K562 (cell line): Measurements from ENCODE around the gene DTNBP1. TPM values are rescaled to one million over a fixed set of nuclear protein-coding genes. Genes with fewer than 3 reads are reported as not detected.
A peak's percentile ranks its signal among the peaks of the same experiment; 100 is the strongest.

Experiments
- ADNP ChIP-seq: fragments of 200-800 bp; sonication (Bioruptor generic); IDR thresholded peaks from 2 replicates; pipeline ENCODE4 v1.6.1; 2016; ENCODE audit warnings: missing genetic modification characterization, missing compliant biosample characterization
- EHMT2 ChIP-seq: fragments of 450-650 bp; IDR thresholded peaks from 2 replicates; pipeline ENCODE4 v1.6.1; 2018; ENCODE audit warnings: antibody characterized with exemption
- EP400 ChIP-seq: fragments of 450-650 bp; IDR thresholded peaks from 2 replicates; pipeline ENCODE4 v1.6.1; 2017; ENCODE audit warnings: antibody characterized with exemption, mild to moderate bottlenecking, moderate library complexity
- ETS2 ChIP-seq: IDR thresholded peaks from 2 replicates; pipeline ENCODE4 v1.6.1; 2016; ENCODE audit warnings: borderline replicate concordance, missing genetic modification characterization, mild to moderate bottlenecking, moderate library complexity, missing compliant biosample characterization; ENCODE audit not compliant: poor library complexity, severe bottlenecking
- TAF1 ChIP-seq: IDR thresholded peaks from 2 replicates; pipeline ENCODE4 v1.6.1; 2011; ENCODE audit warnings: mild to moderate bottlenecking, low read length, moderate library complexity; ENCODE audit not compliant: insufficient read depth, control insufficient read depth, severe bottlenecking; ENCODE audit errors: extremely low read depth
- ZNF445 ChIP-seq: fragments of 250-450 bp; sonication (Bioruptor Pico); IDR thresholded peaks from 2 replicates; pipeline ENCODE4 v1.4.0; 2020; ENCODE audit warnings: low read depth, mild to moderate bottlenecking, moderate library complexity
- ZNF584 ChIP-seq: fragments of 200-800 bp; sonication (Bioruptor generic); IDR thresholded peaks from 2 replicates; pipeline ENCODE4 v1.6.1; 2016; ENCODE audit warnings: low read depth, mild to moderate bottlenecking, missing genetic modification characterization, missing compliant biosample characterization
- polyA plus RNA-seq, 8 experiments: library from polyadenylated mRNA; depleted of rRNA in 4 of 8; stranded (reverse) in 5 of 8; unstranded in 3 of 8; fragments of >200 nt; fragmentation: Nextera tagmentation in 2 of 8; fragmentation: Illumina TruSeq in 1 of 8; extraction: Ambion mirVana in 2 of 8; extraction: Trizol in 1 of 8; gene quantifications; 2 replicates each; pipeline versions ENCODE4 v1.2.1 to v1.2.3, GENCODE V29; 2011 to 2014; ENCODE audit warnings: inconsistent platforms in 1 of 8, missing spikeins in 1 of 8
- total RNA-seq, 7 experiments: library from RNA; depleted of rRNA in 6 of 7; stranded (reverse); fragments of >200 nt in 6 of 7; fragmentation: Illumina TruSeq in 2 of 7; extraction: Trizol in 2 of 7; gene quantifications; 2 replicates each; pipeline versions ENCODE4 v1.2.1 to v1.2.3, GENCODE V29; 2011 to 2021; ENCODE audit warnings: low replicate concordance in 1 of 7
- TF ChIP-seq, protein P1 (sequence below): fragments of 450-650 bp; IDR thresholded peaks from 2 replicates; pipeline ENCODE4 v1.6.1; 2014; ENCODE audit warnings: low read depth, mild to moderate bottlenecking, moderate library complexity, borderline replicate concordance
- TF ChIP-seq, protein P2 (sequence below): fragments of 450-650 bp; IDR thresholded peaks from 2 replicates; pipeline ENCODE4 v1.6.1; 2017; ENCODE audit warnings: antibody characterized with exemption, mild to moderate bottlenecking
- TF ChIP-seq, protein P3 (sequence below): fragments of 200-800 bp; sonication (Bioruptor generic); IDR thresholded peaks from 2 replicates; pipeline ENCODE4 v1.6.1; 2016; ENCODE audit warnings: missing genetic modification characterization, missing compliant biosample characterization
- TF ChIP-seq, protein P4 (sequence below): fragments of 450-650 bp; formaldehyde crosslinking; conservative IDR thresholded peaks from 2 replicates; pipeline ENCODE4 v1.4.0; 2022; ENCODE audit warnings: mild to moderate bottlenecking, missing genetic modification characterization

DTNBP1 gene
- total and polyA plus RNA-seq, 9 of the 15 experiments (the other 6 are each of a cell fraction or from before 2014, with no cell fraction given), result 16.7 to 54.5 (median 21.4) TPM

GRCh38 chr6:15554728-15555100 lies 108.1 kb downstream of the DTNBP1 start (continued):
- TF ChIP-seq EHMT2 (0 out of 2 replicates have a peak, but pooled peaks have one; percentile 24), TAF1 (peak; percentile 23), ZNF584 (CRISPR knock-in tag) (no peak), ADNP (tag) (0 out of 2 replicates have a peak, but pooled peaks have one; percentile 3), ETS2 (no peak), EP400 (no peak), ZNF445 (CRISPR knock-in tag) (no peak)
- TF ChIP-seq, protein P1, sequence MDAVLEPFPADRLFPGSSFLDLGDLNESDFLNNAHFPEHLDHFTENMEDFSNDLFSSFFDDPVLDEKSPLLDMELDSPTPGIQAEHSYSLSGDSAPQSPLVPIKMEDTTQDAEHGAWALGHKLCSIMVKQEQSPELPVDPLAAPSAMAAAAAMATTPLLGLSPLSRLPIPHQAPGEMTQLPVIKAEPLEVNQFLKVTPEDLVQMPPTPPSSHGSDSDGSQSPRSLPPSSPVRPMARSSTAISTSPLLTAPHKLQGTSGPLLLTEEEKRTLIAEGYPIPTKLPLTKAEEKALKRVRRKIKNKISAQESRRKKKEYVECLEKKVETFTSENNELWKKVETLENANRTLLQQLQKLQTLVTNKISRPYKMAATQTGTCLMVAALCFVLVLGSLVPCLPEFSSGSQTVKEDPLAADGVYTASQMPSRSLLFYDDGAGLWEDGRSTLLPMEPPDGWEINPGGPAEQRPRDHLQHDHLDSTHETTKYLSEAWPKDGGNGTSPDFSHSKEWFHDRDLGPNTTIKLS, result peak; percentile 19; the same call in 1 of the 2 replicates
- TF ChIP-seq, protein P2, sequence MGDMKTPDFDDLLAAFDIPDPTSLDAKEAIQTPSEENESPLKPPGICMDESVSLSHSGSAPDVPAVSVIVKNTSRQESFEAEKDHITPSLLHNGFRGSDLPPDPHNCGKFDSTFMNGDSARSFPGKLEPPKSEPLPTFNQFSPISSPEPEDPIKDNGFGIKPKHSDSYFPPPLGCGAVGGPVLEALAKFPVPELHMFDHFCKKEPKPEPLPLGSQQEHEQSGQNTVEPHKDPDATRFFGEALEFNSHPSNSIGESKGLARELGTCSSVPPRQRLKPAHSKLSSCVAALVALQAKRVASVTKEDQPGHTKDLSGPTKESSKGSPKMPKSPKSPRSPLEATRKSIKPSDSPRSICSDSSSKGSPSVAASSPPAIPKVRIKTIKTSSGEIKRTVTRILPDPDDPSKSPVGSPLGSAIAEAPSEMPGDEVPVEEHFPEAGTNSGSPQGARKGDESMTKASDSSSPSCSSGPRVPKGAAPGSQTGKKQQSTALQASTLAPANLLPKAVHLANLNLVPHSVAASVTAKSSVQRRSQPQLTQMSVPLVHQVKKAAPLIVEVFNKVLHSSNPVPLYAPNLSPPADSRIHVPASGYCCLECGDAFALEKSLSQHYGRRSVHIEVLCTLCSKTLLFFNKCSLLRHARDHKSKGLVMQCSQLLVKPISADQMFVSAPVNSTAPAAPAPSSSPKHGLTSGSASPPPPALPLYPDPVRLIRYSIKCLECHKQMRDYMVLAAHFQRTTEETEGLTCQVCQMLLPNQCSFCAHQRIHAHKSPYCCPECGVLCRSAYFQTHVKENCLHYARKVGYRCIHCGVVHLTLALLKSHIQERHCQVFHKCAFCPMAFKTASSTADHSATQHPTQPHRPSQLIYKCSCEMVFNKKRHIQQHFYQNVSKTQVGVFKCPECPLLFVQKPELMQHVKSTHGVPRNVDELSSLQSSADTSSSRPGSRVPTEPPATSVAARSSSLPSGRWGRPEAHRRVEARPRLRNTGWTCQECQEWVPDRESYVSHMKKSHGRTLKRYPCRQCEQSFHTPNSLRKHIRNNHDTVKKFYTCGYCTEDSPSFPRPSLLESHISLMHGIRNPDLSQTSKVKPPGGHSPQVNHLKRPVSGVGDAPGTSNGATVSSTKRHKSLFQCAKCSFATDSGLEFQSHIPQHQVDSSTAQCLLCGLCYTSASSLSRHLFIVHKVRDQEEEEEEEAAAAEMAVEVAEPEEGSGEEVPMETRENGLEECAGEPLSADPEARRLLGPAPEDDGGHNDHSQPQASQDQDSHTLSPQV, result peak; percentile 9; the same call in 1 of the 2 replicates
- TF ChIP-seq, protein P3, sequence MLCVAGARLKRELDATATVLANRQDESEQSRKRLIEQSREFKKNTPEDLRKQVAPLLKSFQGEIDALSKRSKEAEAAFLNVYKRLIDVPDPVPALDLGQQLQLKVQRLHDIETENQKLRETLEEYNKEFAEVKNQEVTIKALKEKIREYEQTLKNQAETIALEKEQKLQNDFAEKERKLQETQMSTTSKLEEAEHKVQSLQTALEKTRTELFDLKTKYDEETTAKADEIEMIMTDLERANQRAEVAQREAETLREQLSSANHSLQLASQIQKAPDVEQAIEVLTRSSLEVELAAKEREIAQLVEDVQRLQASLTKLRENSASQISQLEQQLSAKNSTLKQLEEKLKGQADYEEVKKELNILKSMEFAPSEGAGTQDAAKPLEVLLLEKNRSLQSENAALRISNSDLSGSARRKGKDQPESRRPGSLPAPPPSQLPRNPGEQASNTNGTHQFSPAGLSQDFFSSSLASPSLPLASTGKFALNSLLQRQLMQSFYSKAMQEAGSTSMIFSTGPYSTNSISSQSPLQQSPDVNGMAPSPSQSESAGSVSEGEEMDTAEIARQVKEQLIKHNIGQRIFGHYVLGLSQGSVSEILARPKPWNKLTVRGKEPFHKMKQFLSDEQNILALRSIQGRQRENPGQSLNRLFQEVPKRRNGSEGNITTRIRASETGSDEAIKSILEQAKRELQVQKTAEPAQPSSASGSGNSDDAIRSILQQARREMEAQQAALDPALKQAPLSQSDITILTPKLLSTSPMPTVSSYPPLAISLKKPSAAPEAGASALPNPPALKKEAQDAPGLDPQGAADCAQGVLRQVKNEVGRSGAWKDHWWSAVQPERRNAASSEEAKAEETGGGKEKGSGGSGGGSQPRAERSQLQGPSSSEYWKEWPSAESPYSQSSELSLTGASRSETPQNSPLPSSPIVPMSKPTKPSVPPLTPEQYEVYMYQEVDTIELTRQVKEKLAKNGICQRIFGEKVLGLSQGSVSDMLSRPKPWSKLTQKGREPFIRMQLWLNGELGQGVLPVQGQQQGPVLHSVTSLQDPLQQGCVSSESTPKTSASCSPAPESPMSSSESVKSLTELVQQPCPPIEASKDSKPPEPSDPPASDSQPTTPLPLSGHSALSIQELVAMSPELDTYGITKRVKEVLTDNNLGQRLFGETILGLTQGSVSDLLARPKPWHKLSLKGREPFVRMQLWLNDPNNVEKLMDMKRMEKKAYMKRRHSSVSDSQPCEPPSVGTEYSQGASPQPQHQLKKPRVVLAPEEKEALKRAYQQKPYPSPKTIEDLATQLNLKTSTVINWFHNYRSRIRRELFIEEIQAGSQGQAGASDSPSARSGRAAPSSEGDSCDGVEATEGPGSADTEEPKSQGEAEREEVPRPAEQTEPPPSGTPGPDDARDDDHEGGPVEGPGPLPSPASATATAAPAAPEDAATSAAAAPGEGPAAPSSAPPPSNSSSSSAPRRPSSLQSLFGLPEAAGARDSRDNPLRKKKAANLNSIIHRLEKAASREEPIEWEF (CRISPR knock-in tag), result no peak
- TF ChIP-seq, protein P4, sequence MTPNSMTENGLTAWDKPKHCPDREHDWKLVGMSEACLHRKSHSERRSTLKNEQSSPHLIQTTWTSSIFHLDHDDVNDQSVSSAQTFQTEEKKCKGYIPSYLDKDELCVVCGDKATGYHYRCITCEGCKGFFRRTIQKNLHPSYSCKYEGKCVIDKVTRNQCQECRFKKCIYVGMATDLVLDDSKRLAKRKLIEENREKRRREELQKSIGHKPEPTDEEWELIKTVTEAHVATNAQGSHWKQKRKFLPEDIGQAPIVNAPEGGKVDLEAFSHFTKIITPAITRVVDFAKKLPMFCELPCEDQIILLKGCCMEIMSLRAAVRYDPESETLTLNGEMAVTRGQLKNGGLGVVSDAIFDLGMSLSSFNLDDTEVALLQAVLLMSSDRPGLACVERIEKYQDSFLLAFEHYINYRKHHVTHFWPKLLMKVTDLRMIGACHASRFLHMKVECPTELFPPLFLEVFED (CRISPR knock-in tag), result no peak
